Activated CD4-positive, alpha-beta T cell treated with anti-CD3 and anti-CD28 coated beads, Interleukin-2, amount 50 U/mL, for 24 hours (primary cell): Measurements from ENCODE around the gene BRD3OS.

ENCODE experiments used
- DNase-seq, 2 donors: peaks; one replicate each; pipeline ENCODE4 v3.0.0-alpha.2; 2020; ENCODE audit warnings: low read depth in 1 of 2, low spot score in 1 of 2

Gene BRD3OS

DNA sequence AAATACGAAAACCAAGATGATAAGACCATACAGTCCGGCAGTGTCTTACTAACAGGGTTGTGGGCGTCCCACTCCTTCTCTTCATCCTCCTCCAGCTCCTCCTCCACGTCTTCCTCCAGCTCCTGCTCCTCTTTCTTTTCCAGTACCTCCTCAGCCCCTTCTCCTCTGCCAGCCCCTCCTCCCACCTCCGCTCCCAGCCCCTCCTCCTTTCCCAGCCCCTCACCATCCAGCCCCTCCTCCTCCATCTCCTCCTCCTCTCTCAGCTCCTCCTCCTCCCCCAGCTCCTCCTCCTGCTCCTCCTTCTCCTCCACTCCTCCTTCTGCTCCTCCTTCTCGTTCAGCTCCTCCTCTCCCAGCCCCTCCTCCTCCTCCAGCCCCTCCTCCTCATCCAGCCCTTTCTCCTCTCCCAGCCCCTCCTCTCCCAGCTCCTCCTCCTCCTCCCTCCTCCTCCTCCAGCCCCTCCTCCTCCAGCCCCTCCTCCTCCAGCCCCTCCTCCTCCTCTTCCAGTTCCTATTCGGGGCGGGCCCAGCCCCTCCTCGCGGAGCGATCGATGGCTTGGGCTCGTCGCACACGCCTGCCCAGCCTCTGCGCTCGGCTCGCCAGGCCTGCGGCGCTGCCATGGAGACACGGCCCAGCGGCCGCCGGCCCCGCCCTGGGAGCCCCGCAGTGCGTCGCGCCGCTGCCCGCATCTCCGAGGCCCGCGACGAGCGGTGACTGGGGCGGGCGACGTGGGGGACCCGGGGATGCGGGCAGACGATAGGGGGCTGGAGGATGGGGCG, at the start of gene BRD3OS:
TSS of gene BRD3OS (plus strand) at position 654 of the 778 bp plus-strand sequence. CDS start 1,267 bp downstream, outside the sequence.
- peak; percentile 65 to 89 for DNase-seq

GRCh38 chr9:133975511-133975910, 49.8 kb upstream of the BRD3OS start:
- no peak for DNase-seq

DNA sequence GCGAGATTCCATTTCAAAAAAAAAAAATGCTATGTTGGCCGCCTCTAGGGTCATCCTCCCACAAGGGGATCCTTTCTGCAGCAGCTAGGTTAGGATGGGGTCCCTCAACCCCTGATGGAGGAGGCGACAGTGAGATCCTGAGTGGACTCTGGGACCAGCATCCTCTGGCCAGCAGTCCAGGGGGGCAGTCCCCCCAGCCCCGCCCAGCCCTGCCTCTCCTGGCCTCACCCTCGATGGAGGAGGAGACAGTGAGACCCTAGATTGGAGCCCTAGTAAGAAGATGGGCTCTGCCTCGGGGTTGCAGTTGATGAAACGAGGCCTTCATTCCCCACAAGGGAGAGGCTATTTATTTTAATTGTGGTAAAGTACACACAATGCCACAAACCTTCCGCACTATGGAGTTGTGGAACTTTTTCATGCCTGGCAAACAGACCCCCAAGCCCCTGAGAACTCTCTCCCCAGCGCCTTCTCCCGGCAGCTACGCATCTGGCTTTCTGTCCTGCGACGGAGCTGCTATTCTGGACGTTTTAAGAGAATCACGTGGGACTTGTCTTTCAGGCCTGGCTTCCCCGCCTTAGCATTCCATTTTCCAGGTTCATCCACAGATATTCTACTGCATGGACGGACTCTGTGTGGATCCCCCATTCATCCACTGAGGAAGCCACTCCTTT, 49.0 kb upstream of the BRD3OS start:
- no peak for DNase-seq

- no peak for DNase-seq
These were observed 48.4 kb upstream of the BRD3OS start for GRCh38 chr9:133976887-133977286.

DNA sequence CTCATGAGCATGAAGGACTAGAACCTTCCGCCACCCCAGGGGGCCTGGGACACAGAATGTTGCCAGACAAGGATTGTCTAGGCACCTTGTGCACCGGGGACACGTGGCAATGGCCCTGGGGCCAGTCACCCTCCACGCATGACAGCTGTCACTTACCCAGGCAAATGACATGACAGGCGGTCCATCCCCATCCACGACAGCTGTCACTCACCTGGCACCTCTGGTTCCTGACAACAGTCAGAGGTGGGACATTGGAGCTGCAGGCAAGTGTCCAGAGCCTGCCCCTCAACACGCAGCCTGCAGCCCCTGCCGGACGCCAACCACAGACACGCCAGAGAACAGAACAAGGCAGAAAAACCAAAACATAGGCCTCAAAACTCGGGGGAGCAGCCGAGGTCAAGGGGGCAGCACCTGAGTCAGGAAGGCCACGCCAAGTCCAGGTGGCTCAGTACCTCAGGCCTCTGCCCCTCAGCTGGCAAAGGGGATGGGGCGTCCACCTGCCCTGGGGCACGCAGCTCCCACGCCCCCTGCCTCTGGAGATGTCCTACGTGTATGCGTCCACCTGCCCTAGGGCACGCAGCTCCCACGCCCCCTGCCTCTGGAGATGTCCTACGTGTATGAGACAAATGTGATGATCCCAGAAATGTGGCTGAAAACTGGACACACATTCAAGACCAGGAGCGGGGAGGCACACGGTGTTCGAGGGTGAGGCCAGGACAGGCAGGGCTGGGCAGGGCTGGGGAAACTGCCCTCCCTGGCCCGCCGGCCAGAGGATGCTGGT, 47.7 kb upstream of the BRD3OS start:
- DNase-seq, result no peak

GRCh38 chr9:133978226-133978898, 46.9 kb upstream of the BRD3OS start:
- no peak for DNase-seq

- no peak for DNase-seq
These were observed 46.4 kb upstream of the BRD3OS start for GRCh38 chr9:133978899-133979272.

GRCh38 chr9:133979273-133979920, 45.9 kb upstream of the BRD3OS start:
- DNase-seq, result no peak

- DNase-seq, result no peak
These were observed 45.1 kb upstream of the BRD3OS start for GRCh38 chr9:133979921-133980863.

DNA sequence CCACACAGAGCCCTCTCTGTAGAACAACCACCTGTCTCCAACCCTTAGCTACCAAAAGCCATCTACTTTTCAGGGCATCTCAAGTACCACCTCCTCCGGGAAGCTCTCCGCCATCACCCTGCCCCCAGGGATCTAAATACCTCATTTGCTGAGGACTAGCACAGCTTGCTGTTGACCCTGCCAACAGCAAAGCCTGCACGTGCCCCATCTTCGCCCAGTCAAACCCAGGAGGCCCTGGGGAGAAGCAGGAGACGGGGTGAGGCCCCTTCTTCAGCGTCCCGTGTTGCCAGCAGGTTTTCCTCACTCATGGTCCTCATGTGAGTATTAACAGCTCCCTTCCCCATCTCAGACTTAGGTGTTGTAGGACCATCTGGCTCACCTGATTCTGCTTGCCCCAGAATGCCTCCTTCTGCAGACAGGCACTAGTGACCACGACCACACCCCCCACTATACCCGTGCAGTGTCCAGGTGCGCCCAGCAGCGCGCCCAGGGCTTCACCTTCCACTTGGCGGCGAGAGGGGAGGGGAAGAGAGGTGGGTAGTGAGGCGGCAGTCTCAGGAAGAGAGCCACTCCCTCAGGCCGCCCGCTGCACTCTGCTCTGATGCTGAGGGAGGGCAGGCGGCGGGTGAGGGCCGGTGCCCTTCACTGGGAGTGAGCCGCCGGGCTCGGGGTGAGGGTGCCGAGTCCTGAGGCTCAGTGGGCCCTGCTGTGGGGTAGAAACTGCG, 44.3 kb upstream of the BRD3OS start:
- no peak for DNase-seq

- no peak for DNase-seq
These were observed 43.7 kb upstream of the BRD3OS start for GRCh38 chr9:133981589-133981957.

DNA sequence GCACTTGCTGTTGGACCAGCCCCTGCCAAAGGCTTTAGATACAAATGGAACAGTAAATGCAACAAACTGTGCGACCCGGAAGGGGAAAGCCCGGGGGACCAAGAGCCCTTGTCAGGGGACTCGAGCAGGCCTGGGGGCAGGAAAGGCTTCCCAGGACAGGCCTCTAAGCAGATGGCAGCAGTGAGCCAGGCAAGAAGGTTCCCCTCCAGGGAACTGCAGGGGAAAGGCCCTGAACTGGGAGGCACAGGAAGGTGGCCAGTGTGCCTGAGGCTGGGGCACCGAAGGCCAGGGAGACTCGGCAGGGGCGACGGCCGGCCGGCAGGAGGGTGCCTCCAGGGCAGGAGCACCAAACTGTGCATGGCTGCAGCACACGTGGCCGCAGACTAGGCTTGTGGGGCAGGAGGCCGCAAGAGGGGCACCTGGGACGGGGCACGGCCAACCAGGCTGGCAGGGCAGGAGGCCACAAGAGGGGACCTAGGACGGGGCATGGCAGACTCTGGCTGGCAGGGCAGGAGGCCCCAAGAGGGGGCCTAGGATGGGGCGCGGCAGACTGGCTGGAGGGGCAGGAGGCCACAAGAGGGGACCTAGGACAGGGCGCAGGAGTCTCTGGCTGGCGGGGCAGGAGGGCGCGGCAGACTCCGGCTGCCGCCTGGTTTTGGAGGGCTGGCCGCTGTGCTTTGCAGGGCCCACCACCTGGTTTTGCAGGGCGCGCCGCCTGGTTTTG, 43.2 kb upstream of the BRD3OS start:
- DNase-seq, result no peak

- no peak for DNase-seq
These were observed 42.1 kb upstream of the BRD3OS start for GRCh38 chr9:133982971-133983720.

DNA sequence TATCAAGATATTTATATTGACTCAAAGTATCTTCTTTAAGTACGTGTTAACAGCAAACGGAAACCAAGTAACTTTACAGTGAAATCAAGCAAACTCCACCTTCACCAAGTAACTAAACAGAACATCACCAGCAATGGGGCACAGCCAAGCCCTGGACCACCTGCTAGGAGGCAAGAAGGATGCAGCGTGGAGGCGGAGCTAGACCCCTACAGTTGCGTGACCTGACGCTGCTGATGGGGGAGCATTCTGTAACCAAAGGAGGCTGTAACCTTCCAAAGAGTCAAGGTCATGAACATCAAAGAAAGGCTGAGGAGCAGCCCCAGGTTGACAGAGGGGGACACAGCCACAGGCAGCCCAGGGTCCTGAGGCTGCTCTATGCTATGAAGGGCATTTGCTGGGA, 39.2 kb upstream of the BRD3OS start:
- no peak for DNase-seq

GRCh38 chr9:133986774-133987445, 38.4 kb upstream of the BRD3OS start:
- no peak for DNase-seq

GRCh38 chr9:133987446-133987788, 37.9 kb upstream of the BRD3OS start:
- no peak for DNase-seq

DNA sequence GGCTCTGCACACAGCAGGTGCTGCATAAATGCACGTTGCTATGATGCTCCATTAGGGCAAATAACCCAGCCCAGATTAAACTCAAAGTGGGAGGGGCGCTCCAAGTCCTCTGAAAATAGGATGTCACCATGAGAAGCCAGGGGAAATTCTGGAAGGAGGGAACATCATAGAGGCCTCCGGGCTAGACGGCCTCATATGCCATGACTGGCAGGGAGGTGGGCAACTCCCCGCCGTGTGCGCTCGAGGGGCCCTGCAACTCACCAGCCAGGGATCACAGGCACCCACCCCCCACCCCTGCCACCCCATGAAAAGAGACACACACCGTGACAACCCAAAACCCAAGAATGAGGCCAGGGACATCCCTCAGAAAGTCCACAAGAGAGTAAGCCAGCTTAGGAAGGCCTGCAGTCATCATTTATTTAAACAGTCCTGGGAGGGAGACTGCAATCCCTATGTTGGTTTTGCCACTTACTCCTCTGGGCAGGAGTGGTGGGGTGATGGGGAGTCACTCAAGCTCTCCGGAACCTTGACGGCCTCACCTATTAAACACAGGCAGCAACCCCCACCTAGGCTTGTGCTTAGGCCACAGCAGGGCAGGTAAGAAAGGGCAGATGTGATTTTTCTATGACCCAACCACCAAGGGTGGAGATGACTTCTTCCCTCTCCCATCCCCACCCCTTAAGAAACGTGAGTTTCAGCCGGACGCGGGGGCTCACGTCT, 37.2 kb upstream of the BRD3OS start:
- no peak for DNase-seq
